22Rv1 (cell line): ENCODE measurements around the gene IFT81.
"Not testable (repeated sequence)": the region's sequence is repeated elsewhere in the genome, so short reads cannot be mapped to it uniquely, and the experiment has no call there.

ENCODE experiments used
- H3K27ac ChIP-seq: fragments of 450-650 bp; 2 replicates; pipeline ENCODE4 v1.5.1; 2017
- ZFX ChIP-seq: fragments of 450-650 bp; IDR thresholded peaks from 2 replicates; pipeline ENCODE4 v1.6.1; 2017; ENCODE audit warnings: antibody characterized with exemption, borderline replicate concordance
- TF ChIP-seq, protein P1 (sequence below): fragments of 450-650 bp; IDR thresholded peaks from 2 replicates; pipeline ENCODE4 v1.5.1; 2017; ENCODE audit warnings: mild to moderate bottlenecking

IFT81 gene

DNA sequence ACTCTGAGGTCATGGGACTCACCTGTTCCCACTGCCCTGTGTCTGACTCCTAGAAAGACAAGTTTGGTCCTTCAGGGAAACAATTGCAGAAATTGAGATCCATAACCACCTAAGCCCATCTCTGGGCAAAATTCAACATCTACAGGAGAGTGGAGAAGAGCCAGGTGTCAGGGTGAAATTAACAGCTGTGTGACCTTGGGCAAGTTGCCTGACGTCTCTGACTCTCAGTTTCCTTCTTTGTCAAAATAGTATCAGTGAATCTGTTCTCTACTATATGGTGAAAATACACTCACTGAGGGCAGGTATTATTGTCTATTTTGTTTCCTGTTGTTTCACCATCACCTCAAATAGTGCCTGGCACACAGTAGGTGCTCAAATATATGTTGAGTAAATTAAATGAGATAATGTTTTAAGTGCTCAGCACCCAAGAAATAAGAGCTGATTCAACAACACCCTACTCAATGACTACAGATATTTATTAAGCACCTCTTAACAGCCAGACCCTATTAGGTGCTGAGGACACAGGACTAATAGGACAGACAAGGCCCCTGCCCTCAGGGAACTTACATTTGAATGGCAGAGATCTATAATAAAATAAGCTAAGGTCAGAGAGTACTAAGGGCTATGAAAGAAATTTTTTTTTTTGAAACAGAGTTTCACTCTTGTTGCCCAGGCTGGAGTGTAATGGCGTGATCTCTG lies 14.2 kb upstream of the IFT81 start:
- 0 out of 2 replicates have a peak overlapping the region, but pooled peaks have one; percentile 25 for H3K27ac ChIP-seq
- TF ChIP-seq, protein P1, sequence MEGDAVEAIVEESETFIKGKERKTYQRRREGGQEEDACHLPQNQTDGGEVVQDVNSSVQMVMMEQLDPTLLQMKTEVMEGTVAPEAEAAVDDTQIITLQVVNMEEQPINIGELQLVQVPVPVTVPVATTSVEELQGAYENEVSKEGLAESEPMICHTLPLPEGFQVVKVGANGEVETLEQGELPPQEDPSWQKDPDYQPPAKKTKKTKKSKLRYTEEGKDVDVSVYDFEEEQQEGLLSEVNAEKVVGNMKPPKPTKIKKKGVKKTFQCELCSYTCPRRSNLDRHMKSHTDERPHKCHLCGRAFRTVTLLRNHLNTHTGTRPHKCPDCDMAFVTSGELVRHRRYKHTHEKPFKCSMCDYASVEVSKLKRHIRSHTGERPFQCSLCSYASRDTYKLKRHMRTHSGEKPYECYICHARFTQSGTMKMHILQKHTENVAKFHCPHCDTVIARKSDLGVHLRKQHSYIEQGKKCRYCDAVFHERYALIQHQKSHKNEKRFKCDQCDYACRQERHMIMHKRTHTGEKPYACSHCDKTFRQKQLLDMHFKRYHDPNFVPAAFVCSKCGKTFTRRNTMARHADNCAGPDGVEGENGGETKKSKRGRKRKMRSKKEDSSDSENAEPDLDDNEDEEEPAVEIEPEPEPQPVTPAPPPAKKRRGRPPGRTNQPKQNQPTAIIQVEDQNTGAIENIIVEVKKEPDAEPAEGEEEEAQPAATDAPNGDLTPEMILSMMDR = no peak
- TF ChIP-seq ZFX = no peak

DNA sequence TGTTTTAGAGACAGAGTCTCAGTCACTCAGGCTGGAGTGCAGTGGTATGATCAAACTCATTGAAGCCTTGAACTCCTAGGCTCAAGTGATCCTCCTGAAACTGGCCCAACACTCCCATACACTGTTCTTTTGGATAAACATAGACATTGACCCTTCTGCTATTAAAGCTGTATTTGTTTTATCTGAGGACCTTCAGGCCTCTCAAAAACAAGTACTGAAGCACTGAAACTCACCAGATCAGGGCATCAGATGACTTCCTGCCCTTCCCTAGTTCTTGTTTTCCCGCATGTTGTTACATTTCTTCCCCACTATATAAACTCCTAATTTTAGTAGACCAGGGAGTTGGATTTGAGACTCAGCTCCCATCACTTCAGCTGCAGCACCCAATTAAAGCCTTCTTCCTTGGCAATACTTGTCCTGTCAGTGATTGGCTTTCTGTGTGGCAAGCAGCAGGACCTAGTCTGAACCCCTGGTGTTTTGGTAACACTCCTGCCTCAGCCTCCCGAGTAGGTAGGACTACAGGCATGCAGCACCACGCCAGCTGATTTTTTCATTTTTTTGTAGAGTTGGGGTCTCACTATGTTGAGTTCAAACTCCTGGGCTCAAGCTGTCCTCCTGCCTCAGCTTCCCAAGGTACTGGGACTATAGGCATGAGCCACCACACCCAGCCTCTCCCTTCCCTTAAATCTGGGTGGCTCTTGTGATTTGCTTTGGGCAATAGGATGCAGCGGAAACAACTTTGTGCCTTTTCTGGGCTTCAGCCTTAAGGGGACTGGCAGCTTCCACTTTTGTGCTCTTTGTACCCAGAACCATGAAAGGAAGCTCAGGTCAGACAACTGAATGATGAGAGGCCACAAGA lies 12.5 kb upstream of the IFT81 start:
- TF ChIP-seq ZFX = no peak
- TF ChIP-seq, protein P1 = no peak
- no peak overlapping the region for H3K27ac ChIP-seq

DNA sequence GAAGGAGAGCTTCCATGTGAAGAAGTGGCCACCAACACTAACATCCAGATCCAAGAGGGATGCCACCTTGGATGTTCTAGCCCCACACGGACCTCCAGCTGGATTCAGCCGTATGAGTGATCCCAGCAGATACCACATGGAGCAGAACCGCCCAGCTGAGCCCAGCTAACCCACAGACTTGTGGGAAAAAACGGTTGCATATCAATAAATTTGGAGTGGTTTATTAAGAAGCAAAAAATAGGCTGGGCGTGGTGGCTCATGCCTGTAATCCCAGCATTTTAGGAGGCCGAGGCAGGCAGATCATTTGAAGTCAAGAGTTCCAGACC lies 11.9 kb upstream of the IFT81 start:
- H3K27ac ChIP-seq = no peak overlapping the region
- no peak for TF ChIP-seq ZFX

DNA sequence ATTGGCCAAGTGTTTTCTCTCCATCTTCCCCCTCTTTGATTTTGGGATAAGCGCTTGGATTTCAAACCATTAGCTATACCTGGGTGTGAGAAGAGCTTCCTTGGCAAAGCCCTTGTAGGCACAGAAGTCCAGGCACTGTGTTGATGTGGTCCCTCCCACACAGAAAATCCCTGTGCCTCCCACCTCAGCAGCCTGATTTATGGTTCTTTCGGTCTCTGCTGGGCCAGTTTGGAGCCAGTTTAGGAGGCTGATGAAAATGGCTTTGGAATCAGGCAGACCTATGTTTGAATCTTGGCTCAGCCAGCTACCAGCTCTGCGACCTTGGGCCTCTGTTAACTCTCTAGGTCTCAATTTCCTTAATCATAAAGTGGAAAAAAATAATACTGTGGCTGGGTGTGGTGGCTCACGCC lies 9.6 kb upstream of the IFT81 start:
- no peak overlapping the region for H3K27ac ChIP-seq
- TF ChIP-seq, protein P1 = no peak
- TF ChIP-seq ZFX = no peak

DNA sequence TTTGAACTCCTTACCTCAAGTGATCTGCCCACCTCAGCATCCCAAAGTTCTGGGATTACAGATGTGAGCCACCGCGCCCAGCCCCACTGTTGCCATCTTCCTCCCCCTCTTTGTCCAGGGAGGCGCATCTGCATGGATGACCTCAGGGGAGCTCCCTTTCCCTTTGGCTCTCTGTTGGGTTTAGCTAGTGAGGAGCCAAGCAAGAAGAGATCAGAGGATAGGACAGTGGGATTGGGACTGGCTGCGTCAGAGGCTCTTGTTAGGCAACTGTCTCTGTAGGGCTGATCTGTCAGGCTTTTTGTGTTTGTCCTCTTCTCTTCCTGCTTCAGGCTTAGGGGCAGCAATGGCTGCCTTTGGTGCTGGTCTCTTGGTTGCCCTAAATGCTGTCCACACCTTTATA lies 8.5 kb upstream of the IFT81 start:
- TF ChIP-seq ZFX = no peak
- TF ChIP-seq, protein P1 = no peak
- H3K27ac ChIP-seq = no peak overlapping the region

DNA sequence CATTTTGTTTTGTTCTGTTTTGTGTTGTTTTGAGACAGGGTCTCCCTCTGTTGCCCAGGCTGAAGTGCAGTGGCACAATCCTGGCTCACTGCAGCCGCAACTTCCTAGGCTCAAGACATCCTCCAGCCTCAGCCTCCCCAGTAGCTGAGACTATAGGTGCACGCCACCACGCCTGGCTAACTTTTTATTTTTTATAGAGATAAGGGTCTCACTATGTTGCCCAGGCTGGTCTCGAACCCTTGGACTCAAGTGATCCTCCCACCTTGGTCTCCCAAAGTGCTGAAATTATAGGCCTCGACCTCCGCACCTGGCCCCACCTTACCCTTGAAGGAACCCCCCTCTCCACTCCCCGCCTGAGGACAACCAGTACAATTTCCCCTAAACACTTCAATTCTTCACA lies 7.5 kb upstream of the IFT81 start:
- no peak overlapping the region for H3K27ac ChIP-seq

DNA sequence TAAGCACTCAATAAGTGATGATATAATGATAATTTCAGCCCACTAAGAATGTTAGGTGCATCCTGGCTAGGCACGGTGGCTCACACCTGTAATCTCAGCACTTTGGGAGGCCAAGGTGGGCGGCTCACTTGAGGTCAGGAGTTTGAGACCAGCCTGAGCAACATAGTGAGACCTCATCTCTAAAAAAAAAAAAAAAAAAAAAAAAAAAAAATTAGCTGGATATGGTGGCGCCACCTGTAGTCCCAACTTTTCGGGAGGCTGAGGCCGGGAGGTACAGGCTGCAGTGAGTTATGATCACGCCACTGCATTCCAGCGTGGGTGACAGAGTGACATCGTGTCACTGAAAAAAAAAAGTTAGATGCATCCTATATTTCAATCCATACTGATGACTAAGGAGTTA lies 6.9 kb upstream of the IFT81 start:
- H3K27ac ChIP-seq = not testable (repeated sequence)
- TF ChIP-seq, protein P1 = peak; percentile 43

More for the DNA sequence above, 7.5 kb upstream of the IFT81 start:
- TF ChIP-seq, protein P1 = no peak
- TF ChIP-seq ZFX = no peak
